ENCODE data around the gene KRTAP10-6. TPM values are rescaled to one million over a fixed set of nuclear protein-coding genes. Genes with fewer than 3 reads are reported as not detected.

KRTAP10-6 gene
- total and polyA plus RNA-seq, 2 of the 8 experiments (the other 6 are each of a cell fraction or from before 2014, with no cell fraction given): 0.12 TPM; not detected in 1

DNA sequence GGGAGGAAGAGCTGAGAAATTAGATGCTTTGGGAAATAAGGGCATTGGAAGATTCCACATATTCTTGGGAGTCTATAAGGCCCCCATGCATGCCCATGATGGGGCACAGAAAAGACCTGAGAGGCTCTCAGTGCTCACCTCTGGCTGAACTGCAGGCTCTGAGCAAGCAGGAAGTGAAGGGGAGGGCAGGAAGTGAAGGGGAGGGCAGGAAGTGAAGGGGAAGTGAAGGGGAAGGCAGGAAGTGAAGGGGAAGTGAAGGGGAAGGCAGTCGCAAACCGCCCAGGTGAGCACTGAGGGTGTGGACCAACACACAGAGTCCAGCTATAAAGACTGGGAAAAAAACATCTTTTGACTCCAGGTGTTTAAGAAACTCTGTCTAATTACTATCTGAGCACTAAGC lies 38.1 kb upstream of the KRTAP10-6 start (continued):
- TF ChIP-seq, protein P1, sequence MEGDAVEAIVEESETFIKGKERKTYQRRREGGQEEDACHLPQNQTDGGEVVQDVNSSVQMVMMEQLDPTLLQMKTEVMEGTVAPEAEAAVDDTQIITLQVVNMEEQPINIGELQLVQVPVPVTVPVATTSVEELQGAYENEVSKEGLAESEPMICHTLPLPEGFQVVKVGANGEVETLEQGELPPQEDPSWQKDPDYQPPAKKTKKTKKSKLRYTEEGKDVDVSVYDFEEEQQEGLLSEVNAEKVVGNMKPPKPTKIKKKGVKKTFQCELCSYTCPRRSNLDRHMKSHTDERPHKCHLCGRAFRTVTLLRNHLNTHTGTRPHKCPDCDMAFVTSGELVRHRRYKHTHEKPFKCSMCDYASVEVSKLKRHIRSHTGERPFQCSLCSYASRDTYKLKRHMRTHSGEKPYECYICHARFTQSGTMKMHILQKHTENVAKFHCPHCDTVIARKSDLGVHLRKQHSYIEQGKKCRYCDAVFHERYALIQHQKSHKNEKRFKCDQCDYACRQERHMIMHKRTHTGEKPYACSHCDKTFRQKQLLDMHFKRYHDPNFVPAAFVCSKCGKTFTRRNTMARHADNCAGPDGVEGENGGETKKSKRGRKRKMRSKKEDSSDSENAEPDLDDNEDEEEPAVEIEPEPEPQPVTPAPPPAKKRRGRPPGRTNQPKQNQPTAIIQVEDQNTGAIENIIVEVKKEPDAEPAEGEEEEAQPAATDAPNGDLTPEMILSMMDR (IDR thresholded peaks at IDR 0.05; ENCODE audit: control extremely low read depth in 1 of 3, insufficient read depth in 1 of 3, low read depth in 1 of 3, low read length in 3 of 3): no peak
- TF ChIP-seq EGR1 (IDR thresholded peaks at IDR 0.05; ENCODE audit: borderline replicate concordance, low read depth, low read length) (no peak), YY1 (IDR thresholded peaks at IDR 0.05; ENCODE audit: low read depth, low read length) (no peak), SP4 (IDR thresholded peaks at IDR 0.05; ENCODE audit: low read length) (no peak), HDAC2 (IDR thresholded peaks at IDR 0.05; ENCODE audit: borderline replicate concordance in 1 of 2, low read depth in 2 of 2, low read length in 2 of 2) (no peak), SIRT6 (IDR thresholded peaks at IDR 0.05; ENCODE audit: low read length) (no peak)
- TF ChIP-seq, protein P2, sequence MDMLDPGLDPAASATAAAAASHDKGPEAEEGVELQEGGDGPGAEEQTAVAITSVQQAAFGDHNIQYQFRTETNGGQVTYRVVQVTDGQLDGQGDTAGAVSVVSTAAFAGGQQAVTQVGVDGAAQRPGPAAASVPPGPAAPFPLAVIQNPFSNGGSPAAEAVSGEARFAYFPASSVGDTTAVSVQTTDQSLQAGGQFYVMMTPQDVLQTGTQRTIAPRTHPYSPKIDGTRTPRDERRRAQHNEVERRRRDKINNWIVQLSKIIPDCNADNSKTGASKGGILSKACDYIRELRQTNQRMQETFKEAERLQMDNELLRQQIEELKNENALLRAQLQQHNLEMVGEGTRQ (IDR thresholded peaks at IDR 0.05; ENCODE audit: low read length): no peak
